Caco-2 (cell line): ENCODE data around the gene MAN1C1. TPM values are rescaled to one million over a fixed set of nuclear protein-coding genes. Genes with fewer than 3 reads are reported as not detected.

Experiments
- BruUV-seq: library from RNA; stranded (reverse); fragments of 400-500 nt; replicated peaks from 2 replicates; lab custom pipeline; 2021; lab: Mats Ljungman, UMichigan
- CTCF ChIA-PET: fragments of 300-600 bp; sonication (Branson Sonifier 250); formaldehyde crosslinking; loops from one replicate; lab custom pipeline; 2022; ENCODE audit warnings: antibody characterized with exemption; lab: Charles Lee
- POLR2A ChIA-PET: fragments of 300-600 bp; sonication (Branson Sonifier 250); formaldehyde crosslinking; loops from one replicate; lab custom pipeline; 2022; ENCODE audit warnings: antibody characterized with exemption; lab: Charles Lee
- DNase-seq, 2 experiments: peaks; one replicate each; pipeline versions ENCODE4 v3.0.0 to v3.0.0-alpha.2; 2020 to 2022
- H3K27me3 ChIP-seq: replicated peaks from 2 replicates; pipeline ENCODE4 v1.6.0; 2011; ENCODE audit warnings: low read length; ENCODE audit not compliant: control insufficient read depth, insufficient read depth
- H3K36me3 ChIP-seq: 2 replicates; pipeline ENCODE4 v1.5.1; 2011; ENCODE audit warnings: low read length; ENCODE audit not compliant: control insufficient read depth, insufficient read depth
- H3K4me1 ChIP-seq: fragments of 250-450 bp; sonication (Bioruptor Pico); 2 replicates; pipeline ENCODE4 v1.5.1; 2020; ENCODE audit warnings: mild to moderate bottlenecking
- H3K4me3 ChIP-seq: 2 replicates; pipeline ENCODE4 v1.5.1; 2011; ENCODE audit warnings: low read depth, mild to moderate bottlenecking, control low read depth, low read length
- H3K9me3 ChIP-seq: fragments of 250-450 bp; sonication (Bioruptor Pico); 2 replicates; pipeline ENCODE4 v1.5.1; 2020; ENCODE audit warnings: mild to moderate bottlenecking, moderate library complexity
- H3K27ac Mint-ChIP-seq: one replicate; pipeline ENCODE4 v1.8.0; 2022; ENCODE audit warnings: mixed read lengths; ENCODE audit not compliant: unreplicated experiment
- H3K27me3 Mint-ChIP-seq: one replicate; pipeline ENCODE4 v1.8.0; 2022; ENCODE audit warnings: mixed read lengths; ENCODE audit not compliant: insufficient read depth, unreplicated experiment
- H3K36me3 Mint-ChIP-seq: one replicate; pipeline ENCODE4 v1.8.0; 2022; ENCODE audit warnings: mild to moderate bottlenecking, mixed read lengths; ENCODE audit not compliant: insufficient read depth, unreplicated experiment
- H3K4me1 Mint-ChIP-seq: one replicate; pipeline ENCODE4 v1.8.0; 2022; ENCODE audit warnings: low read depth, mixed read lengths; ENCODE audit not compliant: unreplicated experiment
- H3K4me3 Mint-ChIP-seq: one replicate; pipeline ENCODE4 v1.8.0; 2022; ENCODE audit warnings: mild to moderate bottlenecking, moderate library complexity, mixed read lengths; ENCODE audit not compliant: unreplicated experiment
- H3K9me3 Mint-ChIP-seq: one replicate; pipeline ENCODE4 v1.8.0; 2022; ENCODE audit warnings: mixed read lengths; ENCODE audit not compliant: unreplicated experiment
- intact Hi-C: fragments of 100-400 bp; cut with micrococcal nuclease; formaldehyde crosslinking; loops from one replicate; pipeline ENCODE4 v1.10.0; 2022; ENCODE audit not compliant: unreplicated experiment
- total RNA-seq: library from RNA; stranded (reverse); gene quantifications from 2 replicates; pipeline ENCODE4 v1.2.3, GENCODE V29; 2022
- TF ChIP-seq, protein P1 (sequence below), 2 experiments: fragments of 200-600 bp in 1 of 2; IDR thresholded peaks; 1 replicate in 1 of 2; 2 replicates in 1 of 2; pipeline versions ENCODE4 v1.5.1 to v1.8.0; 2011 to 2022; ENCODE audit warnings: antibody characterized with exemption in 1 of 2, control low read depth in 1 of 2, inconsistent platforms in 1 of 2, low read depth in 1 of 2, low read length in 1 of 2, mild to moderate bottlenecking in 1 of 2, moderate library complexity in 1 of 2; ENCODE audit not compliant: insufficient read depth in 1 of 2, severe bottlenecking in 1 of 2, unreplicated experiment in 1 of 2

The MAN1C1 gene
- total RNA-seq, 1 experiment from 2014 or later: 2.7 TPM

DNA sequence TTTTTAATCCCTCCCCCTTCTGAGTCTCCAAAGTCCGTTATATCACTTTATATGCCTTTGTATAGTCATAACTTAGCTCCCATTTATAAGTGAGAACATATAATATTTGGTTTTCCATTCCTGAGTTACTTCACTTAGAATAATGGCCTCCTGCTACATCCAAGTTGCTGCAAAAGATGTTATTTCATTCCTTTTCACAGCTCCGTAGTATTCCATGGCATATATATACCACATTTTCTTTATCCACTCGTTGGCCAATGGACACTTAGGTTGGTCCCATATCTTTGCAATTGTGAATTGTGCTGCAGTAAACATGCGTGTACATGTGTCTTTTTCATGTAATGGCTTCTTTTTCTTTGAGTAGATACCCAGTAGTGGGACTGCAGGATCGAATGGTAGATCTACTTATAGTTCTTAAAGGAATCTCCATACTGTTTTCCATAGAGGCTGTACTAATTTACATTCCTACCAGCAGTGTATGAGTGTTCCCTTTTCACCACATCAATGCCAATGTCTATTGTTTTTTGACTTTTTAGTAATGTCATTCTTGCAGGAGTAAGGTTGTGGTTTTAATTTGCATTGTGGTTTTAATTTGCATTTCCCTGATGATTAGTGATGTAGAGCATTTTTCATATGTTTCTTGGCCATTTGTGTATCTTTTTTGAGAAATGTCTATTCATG, 12.3 kb downstream of the MAN1C1 start:
- TF ChIP-seq, protein P1, sequence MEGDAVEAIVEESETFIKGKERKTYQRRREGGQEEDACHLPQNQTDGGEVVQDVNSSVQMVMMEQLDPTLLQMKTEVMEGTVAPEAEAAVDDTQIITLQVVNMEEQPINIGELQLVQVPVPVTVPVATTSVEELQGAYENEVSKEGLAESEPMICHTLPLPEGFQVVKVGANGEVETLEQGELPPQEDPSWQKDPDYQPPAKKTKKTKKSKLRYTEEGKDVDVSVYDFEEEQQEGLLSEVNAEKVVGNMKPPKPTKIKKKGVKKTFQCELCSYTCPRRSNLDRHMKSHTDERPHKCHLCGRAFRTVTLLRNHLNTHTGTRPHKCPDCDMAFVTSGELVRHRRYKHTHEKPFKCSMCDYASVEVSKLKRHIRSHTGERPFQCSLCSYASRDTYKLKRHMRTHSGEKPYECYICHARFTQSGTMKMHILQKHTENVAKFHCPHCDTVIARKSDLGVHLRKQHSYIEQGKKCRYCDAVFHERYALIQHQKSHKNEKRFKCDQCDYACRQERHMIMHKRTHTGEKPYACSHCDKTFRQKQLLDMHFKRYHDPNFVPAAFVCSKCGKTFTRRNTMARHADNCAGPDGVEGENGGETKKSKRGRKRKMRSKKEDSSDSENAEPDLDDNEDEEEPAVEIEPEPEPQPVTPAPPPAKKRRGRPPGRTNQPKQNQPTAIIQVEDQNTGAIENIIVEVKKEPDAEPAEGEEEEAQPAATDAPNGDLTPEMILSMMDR (IDR thresholded peaks at IDR 0.05; ENCODE audit: insufficient read depth in 1 of 2, low read depth in 1 of 2, low read length in 1 of 2, severe bottlenecking in 1 of 2, unreplicated experiment in 1 of 2): no peak
- ChIA-PET POLR2A (no interaction called here), CTCF (no interaction called here)
- no peaks in the 10 kb centered on the region for H3K9me3 ChIP-seq
- Mint-ChIP-seq H3K4me3 (no peak overlapping the region), H3K27me3 (no peaks in the 10 kb centered on the region), H3K27ac (no peak overlapping the region), H3K4me1 (no peaks in the 10 kb centered on the region), H3K9me3 (no peaks in the 10 kb centered on the region), H3K36me3 (no peaks in the 10 kb centered on the region)
- no peaks in the 10 kb centered on the region for H3K4me1 ChIP-seq
- H3K36me3 ChIP-seq: no peaks in the 10 kb centered on the region
- no TSS peak for BruUV-seq
- DNase-seq: no peak
- intact Hi-C loops: no loop called here
- no peak overlapping the region for H3K4me3 ChIP-seq
- no peaks in the 10 kb centered on the region for H3K27me3 ChIP-seq

DNA sequence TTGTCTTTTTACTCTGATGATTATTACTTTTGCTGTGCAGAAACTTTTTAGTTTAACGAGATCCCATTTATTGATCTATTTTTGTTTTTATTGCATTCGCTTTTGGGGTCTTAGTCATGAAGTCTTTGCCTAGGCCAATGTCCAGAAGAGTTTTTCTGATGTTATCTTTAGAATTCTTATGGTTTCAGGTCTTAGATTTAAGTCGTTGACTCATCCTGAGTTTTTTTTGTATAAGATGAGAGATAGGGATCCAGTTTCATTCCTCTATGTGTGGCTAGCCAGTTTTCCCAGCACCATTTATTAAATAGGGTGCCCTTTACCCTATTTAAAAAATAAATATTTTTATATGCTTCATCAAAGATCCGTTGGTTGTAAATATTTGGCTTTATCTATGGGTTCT, 13.2 kb downstream of the MAN1C1 start:
- POLR2A ChIA-PET: no interaction called here
- Histone ChIP-seq H3K4me1 (no peaks in the 10 kb centered on the region), H3K4me3 (no peak overlapping the region), H3K36me3 (no peaks in the 10 kb centered on the region), H3K27me3 (no peaks in the 10 kb centered on the region), H3K9me3 (peaks cover 6% of the 10 kb centered on the region; the same call in 1 of the 2 replicates)
- CTCF ChIA-PET: no interaction called here
- no peak overlapping the region for H3K27ac Mint-ChIP-seq
- H3K4me1 Mint-ChIP-seq: no peaks in the 10 kb centered on the region
- intact Hi-C loops: no loop called here
- no peaks in the 10 kb centered on the region for H3K27me3 Mint-ChIP-seq
- H3K36me3 Mint-ChIP-seq: no peaks in the 10 kb centered on the region
- no peak overlapping the region for H3K4me3 Mint-ChIP-seq
- TF ChIP-seq, protein P1 (IDR thresholded peaks at IDR 0.05; ENCODE audit: insufficient read depth in 1 of 2, low read depth in 1 of 2, low read length in 1 of 2, severe bottlenecking in 1 of 2, unreplicated experiment in 1 of 2): no peak
- no TSS peak for BruUV-seq
- DNase-seq: no peak
- no peaks in the 10 kb centered on the region for H3K9me3 Mint-ChIP-seq

DNA sequence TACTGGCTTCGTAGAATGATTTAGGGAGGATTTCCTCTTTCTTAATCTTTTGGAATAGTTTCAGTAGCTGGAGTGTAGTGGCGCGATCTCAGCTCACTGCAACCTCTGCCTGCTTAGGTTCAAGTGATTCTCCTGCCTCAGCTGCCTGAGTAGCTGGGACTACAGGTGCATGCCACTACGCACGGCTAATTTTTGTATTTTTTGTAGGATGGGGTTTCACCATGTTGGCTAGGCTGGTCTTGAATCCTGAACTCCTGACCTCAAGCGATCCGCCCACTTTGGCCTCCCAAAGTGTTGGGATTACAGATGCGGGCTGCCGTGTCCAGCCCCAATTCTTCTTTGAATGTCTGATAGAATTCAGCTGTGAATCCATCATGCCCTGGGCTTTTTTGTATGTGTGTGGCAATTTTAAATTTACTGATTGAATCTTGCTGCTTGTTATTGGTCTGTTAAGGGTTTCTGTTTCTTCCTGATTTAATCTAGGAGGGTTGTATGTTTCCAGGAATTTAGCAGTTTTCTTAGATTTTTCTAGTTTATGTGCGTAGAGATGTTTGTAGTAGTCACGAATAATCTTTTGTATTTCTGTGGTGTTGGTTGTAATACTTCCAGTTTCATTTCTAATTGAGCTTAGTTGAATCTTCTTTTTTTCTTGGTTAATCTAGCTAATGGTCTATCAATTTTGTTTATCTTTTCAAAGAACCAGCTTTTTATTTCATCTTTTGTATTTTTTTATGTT, 15.3 kb downstream of the MAN1C1 start:
- ChIA-PET POLR2A (interaction anchor here (0.6 kb wide), 1 partner anchor 800 kb away, joined by 6 read pairs; the partner anchor contains the start of gene DHDDS), CTCF (no interaction called here)
- H3K9me3 ChIP-seq: peaks cover 6% of the 10 kb centered on the region; the same call in 1 of the 2 replicates
- Mint-ChIP-seq H3K9me3 (no peaks in the 10 kb centered on the region), H3K4me1 (no peaks in the 10 kb centered on the region), H3K27me3 (no peaks in the 10 kb centered on the region), H3K27ac (no peak overlapping the region), H3K4me3 (no peak overlapping the region), H3K36me3 (no peaks in the 10 kb centered on the region)
- H3K27me3 ChIP-seq: no peaks in the 10 kb centered on the region
- BruUV-seq: no TSS peak
- TF ChIP-seq, protein P1 (IDR thresholded peaks at IDR 0.05; ENCODE audit: insufficient read depth in 1 of 2, low read depth in 1 of 2, low read length in 1 of 2, severe bottlenecking in 1 of 2, unreplicated experiment in 1 of 2): no peak
- DNase-seq: no peak
- H3K36me3 ChIP-seq: no peaks in the 10 kb centered on the region
- H3K4me1 ChIP-seq: no peaks in the 10 kb centered on the region
- intact Hi-C loops: no loop called here
- no peak overlapping the region for H3K4me3 ChIP-seq
